H9 (cell line): ENCODE data around the gene VPREB3. TPM values are rescaled to one million over a fixed set of nuclear protein-coding genes. Genes with fewer than 3 reads are reported as not detected.

ENCODE experiments used
- DNase-seq: peaks from one replicate; pipeline ENCODE4 v3.0.0-alpha.2; 2017
- H2AFZ ChIP-seq: one replicate; pipeline ENCODE4 v1.6.1; 2013; ENCODE audit warnings: mild to moderate bottlenecking, low read length, control low read depth, moderate library complexity
- H2AK5ac ChIP-seq: 2 replicates; pipeline ENCODE4 v1.6.1; 2013; ENCODE audit warnings: low read length, control low read depth, mixed read lengths; ENCODE audit not compliant: insufficient read length
- H2BK120ac ChIP-seq: one replicate; pipeline ENCODE4 v1.6.1; 2013; ENCODE audit warnings: low read depth, mild to moderate bottlenecking, low read length, control low read depth, inconsistent platforms; ENCODE audit not compliant: poor library complexity, severe bottlenecking
- H2BK12ac ChIP-seq: 2 replicates; pipeline ENCODE4 v1.6.1; 2013; ENCODE audit warnings: low read length, control low read depth, mixed read lengths, low read depth; ENCODE audit not compliant: insufficient read length
- H2BK15ac ChIP-seq: 2 replicates; pipeline ENCODE4 v1.6.1; 2013; ENCODE audit warnings: low read depth, low read length, control low read depth
- H2BK20ac ChIP-seq: one replicate; pipeline ENCODE4 v1.6.1; 2013; ENCODE audit warnings: low read depth, mild to moderate bottlenecking, low read length, control low read depth, inconsistent platforms; ENCODE audit not compliant: poor library complexity, severe bottlenecking
- H2BK5ac ChIP-seq: 2 replicates; pipeline ENCODE4 v1.6.1; 2013; ENCODE audit warnings: low read length, control low read depth, mixed read lengths; ENCODE audit not compliant: insufficient read length
- H3K14ac ChIP-seq: 2 replicates; pipeline ENCODE4 v1.6.1; 2013; ENCODE audit warnings: low read length, control low read depth; ENCODE audit not compliant: insufficient read depth
- H3K18ac ChIP-seq: 2 replicates; pipeline ENCODE4 v1.6.1; 2013; ENCODE audit warnings: low read depth, mild to moderate bottlenecking, mixed read lengths, low read length, control low read depth; ENCODE audit not compliant: insufficient read length
- H3K23ac ChIP-seq: 2 replicates; pipeline ENCODE4 v1.6.1; 2013; ENCODE audit warnings: low read length, control low read depth, mixed read lengths, low read depth; ENCODE audit not compliant: insufficient read length
- H3K23me2 ChIP-seq: 2 replicates; pipeline ENCODE4 v1.6.1; 2013; ENCODE audit warnings: low read depth, mild to moderate bottlenecking, mixed read lengths, low read length, control low read depth; ENCODE audit not compliant: insufficient read length, poor library complexity, severe bottlenecking
- H3K27ac ChIP-seq: 2 replicates; pipeline ENCODE4 v1.5.1; 2013; ENCODE audit warnings: low read length, control low read depth, mixed read lengths, low read depth; ENCODE audit not compliant: insufficient read length
- H3K27me3 ChIP-seq: 2 replicates; pipeline ENCODE4 v1.6.1; 2013; ENCODE audit warnings: low read length, control low read depth, inconsistent platforms; ENCODE audit not compliant: insufficient read depth
- H3K4ac ChIP-seq: 2 replicates; pipeline ENCODE4 v1.6.1; 2013; ENCODE audit warnings: low read depth, mild to moderate bottlenecking, control low read depth, inconsistent platforms, low read length, moderate library complexity
- H3K4me1 ChIP-seq: 2 replicates; pipeline ENCODE4 v1.6.1; 2013; ENCODE audit warnings: low read length, control low read depth, inconsistent platforms; ENCODE audit not compliant: insufficient read depth
- H3K4me2 ChIP-seq: 2 replicates; pipeline ENCODE4 v1.6.1; 2013; ENCODE audit warnings: low read length, control low read depth, mixed read lengths; ENCODE audit not compliant: insufficient read length, insufficient read depth
- H3K56ac ChIP-seq: 2 replicates; pipeline ENCODE4 v1.6.1; 2013; ENCODE audit warnings: low read depth, mild to moderate bottlenecking, mixed read lengths, low read length, control low read depth; ENCODE audit not compliant: insufficient read length
- H3K79me1 ChIP-seq: 2 replicates; pipeline ENCODE4 v1.6.1; 2013; ENCODE audit warnings: low read depth, mild to moderate bottlenecking, moderate library complexity, low read length, control low read depth, inconsistent platforms; ENCODE audit not compliant: insufficient read depth, poor library complexity, severe bottlenecking
- H3K79me2 ChIP-seq: 2 replicates; pipeline ENCODE4 v1.6.1; 2013; ENCODE audit warnings: low read length, control low read depth, inconsistent platforms; ENCODE audit not compliant: insufficient read depth
- H3K9ac ChIP-seq: 2 replicates; pipeline ENCODE4 v1.6.1; 2013; ENCODE audit warnings: low read length, control low read depth, mixed read lengths; ENCODE audit not compliant: insufficient read length; ENCODE audit errors: extremely low read depth
- H3K9me3 ChIP-seq: one replicate; pipeline ENCODE4 v1.6.1; 2013; ENCODE audit warnings: low read depth, low read length, inconsistent platforms; ENCODE audit not compliant: control insufficient read depth
- H3T11ph ChIP-seq: one replicate; pipeline ENCODE4 v1.6.1; 2013; ENCODE audit warnings: mild to moderate bottlenecking, low read length, control low read depth, inconsistent platforms
- H4K20me1 ChIP-seq: one replicate; pipeline ENCODE4 v1.6.1; 2013; ENCODE audit not compliant: control insufficient read depth, insufficient read length, insufficient read depth
- H4K5ac ChIP-seq: 2 replicates; pipeline ENCODE4 v1.6.1; 2013; ENCODE audit warnings: low read depth, mild to moderate bottlenecking, mixed read lengths, low read length, control low read depth; ENCODE audit not compliant: insufficient read length
- H4K8ac ChIP-seq: replicated peaks from 2 replicates; pipeline ENCODE4 v1.6.1; 2013; ENCODE audit warnings: low read length, control low read depth, mixed read lengths, low read depth; ENCODE audit not compliant: insufficient read length
- H4K91ac ChIP-seq: 2 replicates; pipeline ENCODE4 v1.6.1; 2013; ENCODE audit warnings: low read depth, mild to moderate bottlenecking, moderate library complexity, mixed read lengths, low read length, control low read depth; ENCODE audit not compliant: insufficient read length
- H3K27ac Mint-ChIP-seq, 3 experiments: 2 replicates in 2 of 3; 3 replicates in 1 of 3; pipeline ENCODE4 v1.8.0; 2020 to 2021; ENCODE audit warnings: mixed read lengths in 3 of 3, mild to moderate bottlenecking in 1 of 3, moderate library complexity in 1 of 3
- H3K27me3 Mint-ChIP-seq: 2 replicates; pipeline ENCODE4 v1.8.0; 2021; ENCODE audit warnings: low read depth, mild to moderate bottlenecking, moderate library complexity, mixed read lengths
- H3K36me3 Mint-ChIP-seq, 3 experiments: 2 replicates in 2 of 3; 3 replicates in 1 of 3; pipeline ENCODE4 v1.8.0; 2020 to 2021; ENCODE audit warnings: low read depth in 3 of 3, mixed read lengths in 3 of 3; ENCODE audit not compliant: insufficient read depth in 1 of 3
- H3K4me1 Mint-ChIP-seq, 2 experiments: 2 replicates each; pipeline ENCODE4 v1.8.0; 2020; ENCODE audit warnings: mixed read lengths in 2 of 2
- H3K4me3 Mint-ChIP-seq, 2 experiments: 2 replicates in 1 of 2; 3 replicates in 1 of 2; pipeline ENCODE4 v1.8.0; 2020 to 2021; ENCODE audit warnings: mild to moderate bottlenecking in 2 of 2, mixed read lengths in 2 of 2, moderate library complexity in 1 of 2
- H3K9me3 Mint-ChIP-seq, 2 experiments: 2 replicates in 1 of 2; 3 replicates in 1 of 2; pipeline ENCODE4 v1.8.0; 2020; ENCODE audit warnings: mild to moderate bottlenecking in 2 of 2, mixed read lengths in 2 of 2, moderate library complexity in 1 of 2
- WGBS: extraction: QIAGEN DNeasy Blood & Tissue Kit; methylation state at CpG from one replicate; pipeline ENCODE4 v1.1.7; 2013; ENCODE audit warnings: missing lambda C conversion rate, low lambda C conversion rate, mixed read lengths; ENCODE audit not compliant: insufficient read length; ENCODE audit errors: extremely low coverage; 5-methylcytosine and 5-hydroxymethylcytosine counted together
- total RNA-seq: library from RNA; stranded (reverse); gene quantifications from 2 replicates; pipeline ENCODE4 v1.2.1, GENCODE V29; 2021
- TF ChIP-seq, protein P1 (sequence below): fragments of 200-600 bp; sonication (generic); conservative IDR thresholded peaks from 3 replicates; pipeline ENCODE4 v1.8.0; 2021; ENCODE audit warnings: antibody characterized with exemption, mild to moderate bottlenecking

The VPREB3 gene
- total RNA-seq, 1 experiment from 2014 or later: 0.50 TPM

DNA sequence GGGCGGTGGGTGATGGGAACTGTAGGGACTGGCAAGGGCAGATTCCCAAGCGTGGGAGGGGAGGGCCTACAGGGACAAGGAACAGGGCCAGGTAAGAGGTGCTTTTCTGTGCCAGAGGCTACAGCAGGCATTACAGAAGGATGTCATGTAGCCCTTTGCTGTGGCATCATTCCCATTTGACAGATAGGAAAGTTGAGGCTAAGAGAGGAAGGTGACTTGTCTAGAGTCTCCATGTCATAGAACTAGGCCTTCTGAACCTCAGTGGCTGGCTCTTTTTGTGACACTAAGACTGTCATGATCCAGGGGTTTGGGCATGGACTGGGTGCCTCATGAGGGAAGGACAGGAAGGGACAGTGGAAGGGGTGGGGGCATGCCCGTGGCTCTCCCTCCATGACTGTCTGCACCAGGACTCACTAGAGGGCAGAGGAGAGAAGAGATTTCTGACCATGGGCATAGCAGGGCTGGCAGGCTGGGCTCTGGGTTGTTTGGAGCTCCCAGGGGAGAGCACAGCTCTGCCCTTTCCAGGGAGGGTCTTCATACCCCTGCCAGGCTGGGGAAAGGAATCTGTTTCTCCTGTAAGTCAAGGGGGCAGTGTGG, 21.7 kb upstream of the VPREB3 start:
- H2BK5ac ChIP-seq: no peak overlapping the region
- H3K56ac ChIP-seq: no peak overlapping the region
- TF ChIP-seq, protein P1, sequence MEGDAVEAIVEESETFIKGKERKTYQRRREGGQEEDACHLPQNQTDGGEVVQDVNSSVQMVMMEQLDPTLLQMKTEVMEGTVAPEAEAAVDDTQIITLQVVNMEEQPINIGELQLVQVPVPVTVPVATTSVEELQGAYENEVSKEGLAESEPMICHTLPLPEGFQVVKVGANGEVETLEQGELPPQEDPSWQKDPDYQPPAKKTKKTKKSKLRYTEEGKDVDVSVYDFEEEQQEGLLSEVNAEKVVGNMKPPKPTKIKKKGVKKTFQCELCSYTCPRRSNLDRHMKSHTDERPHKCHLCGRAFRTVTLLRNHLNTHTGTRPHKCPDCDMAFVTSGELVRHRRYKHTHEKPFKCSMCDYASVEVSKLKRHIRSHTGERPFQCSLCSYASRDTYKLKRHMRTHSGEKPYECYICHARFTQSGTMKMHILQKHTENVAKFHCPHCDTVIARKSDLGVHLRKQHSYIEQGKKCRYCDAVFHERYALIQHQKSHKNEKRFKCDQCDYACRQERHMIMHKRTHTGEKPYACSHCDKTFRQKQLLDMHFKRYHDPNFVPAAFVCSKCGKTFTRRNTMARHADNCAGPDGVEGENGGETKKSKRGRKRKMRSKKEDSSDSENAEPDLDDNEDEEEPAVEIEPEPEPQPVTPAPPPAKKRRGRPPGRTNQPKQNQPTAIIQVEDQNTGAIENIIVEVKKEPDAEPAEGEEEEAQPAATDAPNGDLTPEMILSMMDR: no peak
- Mint-ChIP-seq H3K36me3 (no peaks in the 10 kb centered on the region; a peak in 1 of 7 replicates), H3K9me3 (no peaks in the 10 kb centered on the region), H3K27ac (no peak overlapping the region), H3K4me1 (peaks cover 14 to 30% of the 10 kb centered on the region in 2 experiments), H3K27me3 (peaks cover 44% of the 10 kb centered on the region), H3K4me3 (no peak overlapping the region)
- no peak overlapping the region for H3K4ac ChIP-seq
- no peaks in the 10 kb centered on the region for H3K79me2 ChIP-seq
- H3K4me2 ChIP-seq: no peak overlapping the region
- H2BK12ac ChIP-seq: no peak overlapping the region
- H2AK5ac ChIP-seq: no peak overlapping the region
- no peak overlapping the region for H2BK20ac ChIP-seq
- no peaks in the 10 kb centered on the region for H3K9me3 ChIP-seq
- H4K8ac ChIP-seq: no peak overlapping the region
- no peak overlapping the region for H3K18ac ChIP-seq
- peaks cover 6% of the 10 kb centered on the region for H3K23me2 ChIP-seq
- H3K27ac ChIP-seq: no peak overlapping the region
- H4K91ac ChIP-seq: no peak overlapping the region
- no peaks in the 10 kb centered on the region for H3K79me1 ChIP-seq
- H2AFZ ChIP-seq: no peak overlapping the region
- no peak overlapping the region for H3K23ac ChIP-seq
- H4K5ac ChIP-seq: no peak overlapping the region
- H3K14ac ChIP-seq: no peak overlapping the region
- no peak for DNase-seq
- H2BK120ac ChIP-seq: no peak overlapping the region
- no CpG with 5 or more reads among the region's 3 CpGs for WGBS
- no peaks in the 10 kb centered on the region for H4K20me1 ChIP-seq
- H2BK15ac ChIP-seq: no peak overlapping the region
- H3K4me1 ChIP-seq: no peaks in the 10 kb centered on the region; the same call in 1 of the 2 replicates
- no peak overlapping the region for H3T11ph ChIP-seq
- no peak overlapping the region for H3K9ac ChIP-seq
- peaks cover 9% of the 10 kb centered on the region; the same call in 1 of the 2 replicates for H3K27me3 ChIP-seq
